CD4-positive, alpha-beta T cell treated with Interleukin-6 at 100 ng/mL for 8 hours (primary cell): ENCODE data around the gene NLRP6.

Experiments
- DNase-seq: peaks from one replicate; pipeline ENCODE4 v3.0.0-alpha.2; 2020; ENCODE audit warnings: mixed read lengths, low spot score

NLRP6 gene

GRCh38 chr11:256952-257737 lies 21.1 kb upstream of the NLRP6 start:
- DNase-seq: no peak

DNA sequence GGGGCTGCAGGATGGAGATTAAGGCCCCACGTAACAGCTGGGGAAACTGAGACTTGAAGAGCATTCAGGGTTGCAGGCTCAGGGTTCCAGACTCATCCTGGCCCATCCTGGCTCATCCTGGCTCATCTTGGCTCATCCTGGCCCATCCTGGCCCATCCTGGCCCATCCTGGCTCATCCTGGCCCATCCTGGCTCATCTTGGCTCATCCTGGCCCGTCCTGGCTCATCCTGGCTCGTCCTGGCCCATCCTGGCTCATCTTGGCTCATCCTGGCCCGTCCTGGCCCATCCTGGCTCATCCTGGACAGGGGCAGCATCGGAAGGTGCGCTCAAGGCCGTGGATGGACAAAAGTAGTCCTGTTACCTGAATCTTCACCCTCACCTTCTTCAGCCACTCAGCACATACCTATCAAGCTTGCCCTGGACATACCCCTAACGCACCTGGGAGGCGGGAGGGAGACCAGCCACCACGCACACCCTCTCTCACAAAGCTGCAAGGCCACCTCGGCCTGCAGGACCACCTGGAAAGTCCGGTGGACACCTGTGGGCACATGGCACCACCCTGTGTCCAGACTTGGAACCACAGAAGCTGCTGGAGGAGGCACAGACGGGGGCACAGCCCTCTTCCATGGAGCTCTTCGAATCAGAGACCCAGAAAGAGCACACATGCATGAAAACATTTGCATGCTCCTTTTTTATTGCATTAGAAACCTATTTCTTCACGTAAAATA lies 20.3 kb upstream of the NLRP6 start:
- DNase-seq: no peak

DNA sequence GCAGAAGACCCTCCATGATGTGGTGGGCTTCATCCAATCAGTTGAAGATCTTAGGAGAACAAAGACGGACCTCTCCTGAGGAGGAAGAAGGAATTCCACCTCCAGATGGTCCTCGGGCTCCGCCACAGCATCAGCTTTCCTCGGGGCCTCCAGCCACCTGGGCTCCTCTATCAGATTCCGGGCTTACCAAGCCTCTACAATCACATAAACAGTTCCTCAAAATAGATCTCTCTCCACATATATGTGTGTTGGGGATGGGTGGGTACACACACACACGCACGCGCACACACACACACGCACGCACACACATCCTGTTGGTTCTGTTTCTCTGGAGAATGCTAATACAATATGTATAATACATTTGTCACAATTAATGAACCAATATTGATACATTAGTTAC lies 18.8 kb upstream of the NLRP6 start:
- DNase-seq: no peak

GRCh38 chr11:261624-262023 lies 16.6 kb upstream of the NLRP6 start:
- no peak for DNase-seq

GRCh38 chr11:266676-267439 lies 11.3 kb upstream of the NLRP6 start:
- no peak for DNase-seq

- DNase-seq: peak; percentile 58
Measured at GRCh38 chr11:267491-267994, 10.7 kb upstream of the NLRP6 start.

DNA sequence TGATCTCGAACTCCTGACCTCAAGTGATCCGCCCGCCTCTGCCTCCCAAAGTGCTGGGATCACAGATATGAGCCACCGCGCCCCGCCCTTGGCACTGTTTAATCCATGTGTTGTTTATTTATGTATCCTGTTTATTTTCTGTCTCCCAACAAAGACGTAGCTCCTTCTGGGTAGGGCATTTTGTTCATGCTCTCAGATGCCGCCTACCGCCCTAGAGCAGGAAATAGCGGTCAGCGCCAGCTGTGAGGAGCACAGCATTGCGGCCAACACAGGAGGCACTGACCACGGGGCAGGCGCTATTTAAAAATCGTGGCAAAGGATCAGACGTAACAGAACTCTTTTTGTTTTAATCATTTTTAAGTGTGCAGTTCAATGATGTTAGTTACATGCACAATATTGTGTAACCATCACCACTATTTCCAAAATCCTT lies 9.5 kb upstream of the NLRP6 start:
- peak; percentile 53 for DNase-seq

DNA sequence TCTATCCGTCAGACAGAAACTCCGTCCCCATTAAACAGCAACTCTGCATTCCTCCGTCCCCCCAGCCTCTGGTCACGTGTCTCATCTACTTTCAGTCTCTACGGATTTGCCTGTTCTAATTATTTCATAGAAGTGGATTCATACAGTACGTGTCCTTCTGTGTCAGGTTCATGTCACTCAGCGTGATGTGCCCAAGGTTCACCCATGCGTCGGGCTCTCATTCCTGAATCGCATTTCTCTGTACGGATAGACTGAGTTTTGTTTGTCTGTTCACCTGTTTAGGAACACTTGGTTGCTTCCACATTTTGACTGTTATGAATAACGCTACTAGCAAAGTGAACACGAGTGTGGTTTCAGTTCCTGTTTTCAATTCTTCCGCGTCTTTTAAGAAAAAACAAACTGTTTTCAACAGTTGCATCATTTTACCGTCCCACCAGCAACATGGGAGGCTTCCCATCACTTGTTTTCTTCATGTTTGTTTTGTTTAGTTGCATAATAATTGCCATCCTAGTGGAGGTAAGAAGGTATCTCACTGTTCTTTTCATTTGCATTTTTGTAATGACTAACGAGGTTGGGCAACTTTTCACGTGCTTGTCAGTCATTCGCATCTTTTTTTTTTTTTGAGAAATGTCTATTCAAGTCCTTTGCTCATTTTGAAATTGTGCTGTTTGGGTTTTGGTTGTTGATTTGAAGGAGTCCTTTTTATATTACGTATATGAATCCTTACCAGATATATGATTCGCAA lies 8.9 kb upstream of the NLRP6 start:
- peak; percentile 67 for DNase-seq

GRCh38 chr11:270451-271318 lies 7.5 kb upstream of the NLRP6 start:
- no peak for DNase-seq

DNA sequence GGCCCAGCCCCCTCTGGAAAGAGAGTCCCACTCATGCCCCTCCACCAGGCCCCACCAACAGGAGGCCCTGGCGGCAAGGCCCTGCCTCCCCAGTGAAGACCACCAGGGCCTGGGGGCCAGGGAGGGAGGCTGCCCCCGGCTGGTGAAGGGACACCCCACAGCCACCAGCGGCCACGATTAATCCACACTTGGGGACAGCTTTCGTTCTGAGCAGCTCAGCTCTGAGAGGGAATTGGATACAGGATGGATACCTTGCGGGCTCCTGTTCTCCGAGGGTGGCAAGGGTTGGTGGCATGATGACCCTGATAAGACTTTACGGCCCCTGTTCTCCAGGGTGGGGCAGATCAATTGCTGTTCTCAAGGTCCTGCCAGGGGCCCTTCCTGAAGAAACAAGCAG lies 6.9 kb upstream of the NLRP6 start:
- no peak for DNase-seq

DNA sequence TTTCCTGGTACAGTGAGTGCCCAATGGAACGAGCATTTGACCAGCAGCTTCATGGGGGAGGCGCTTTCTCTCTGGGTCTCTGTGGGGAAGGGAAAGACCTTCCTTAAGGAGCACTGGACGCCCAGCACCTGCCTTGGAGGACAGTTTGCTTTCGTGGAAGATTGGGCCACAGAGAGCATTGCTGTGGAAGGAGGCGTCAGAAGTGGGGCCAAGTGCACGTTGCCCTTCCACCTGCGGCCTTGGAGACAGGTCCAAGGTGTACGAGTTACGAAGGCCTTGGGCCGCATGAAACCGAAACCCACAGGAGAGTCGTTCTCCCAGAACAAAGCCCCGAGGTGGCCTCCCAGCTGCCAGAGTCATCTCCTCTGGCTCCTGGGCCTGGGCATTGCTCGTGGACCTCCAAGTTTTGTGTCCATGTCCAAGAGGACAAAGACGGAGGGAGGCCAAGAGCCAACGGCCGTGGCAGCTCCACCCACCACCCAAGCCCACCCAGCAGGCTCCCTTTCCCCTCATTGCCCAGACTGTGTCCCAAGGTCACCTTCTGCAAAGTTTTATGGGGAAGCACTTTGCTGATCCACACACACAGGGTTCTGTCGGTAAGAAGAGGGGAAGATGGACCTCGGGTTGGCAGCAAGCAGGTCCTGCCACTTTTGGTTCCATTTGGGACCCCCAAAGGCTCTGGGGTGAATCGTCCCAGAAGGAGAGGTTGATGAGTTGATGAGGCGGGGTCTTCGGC lies 5.8 kb upstream of the NLRP6 start:
- no peak for DNase-seq

GRCh38 chr11:272931-273198 lies 5.3 kb upstream of the NLRP6 start:
- DNase-seq: no peak

DNA sequence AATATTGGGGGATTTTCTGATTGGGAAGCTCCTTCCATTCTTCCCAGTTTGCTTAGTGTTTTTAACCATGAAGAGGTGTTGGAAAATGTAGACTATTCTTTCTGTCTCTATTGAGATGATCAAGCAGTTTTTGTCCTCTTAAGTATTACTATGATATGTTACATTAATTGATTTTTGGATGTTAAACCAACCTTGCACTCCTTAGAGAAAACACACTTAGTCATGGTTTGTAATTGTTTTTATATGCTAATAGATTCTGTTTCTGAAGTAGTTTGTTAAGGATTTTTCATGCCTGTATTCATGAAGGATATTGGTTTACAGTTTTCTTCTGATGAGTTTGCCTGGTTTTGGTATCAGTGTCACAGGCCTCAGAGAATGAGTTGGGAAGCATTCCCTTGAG lies 2.0 kb upstream of the NLRP6 start:
- DNase-seq: no peak

DNA sequence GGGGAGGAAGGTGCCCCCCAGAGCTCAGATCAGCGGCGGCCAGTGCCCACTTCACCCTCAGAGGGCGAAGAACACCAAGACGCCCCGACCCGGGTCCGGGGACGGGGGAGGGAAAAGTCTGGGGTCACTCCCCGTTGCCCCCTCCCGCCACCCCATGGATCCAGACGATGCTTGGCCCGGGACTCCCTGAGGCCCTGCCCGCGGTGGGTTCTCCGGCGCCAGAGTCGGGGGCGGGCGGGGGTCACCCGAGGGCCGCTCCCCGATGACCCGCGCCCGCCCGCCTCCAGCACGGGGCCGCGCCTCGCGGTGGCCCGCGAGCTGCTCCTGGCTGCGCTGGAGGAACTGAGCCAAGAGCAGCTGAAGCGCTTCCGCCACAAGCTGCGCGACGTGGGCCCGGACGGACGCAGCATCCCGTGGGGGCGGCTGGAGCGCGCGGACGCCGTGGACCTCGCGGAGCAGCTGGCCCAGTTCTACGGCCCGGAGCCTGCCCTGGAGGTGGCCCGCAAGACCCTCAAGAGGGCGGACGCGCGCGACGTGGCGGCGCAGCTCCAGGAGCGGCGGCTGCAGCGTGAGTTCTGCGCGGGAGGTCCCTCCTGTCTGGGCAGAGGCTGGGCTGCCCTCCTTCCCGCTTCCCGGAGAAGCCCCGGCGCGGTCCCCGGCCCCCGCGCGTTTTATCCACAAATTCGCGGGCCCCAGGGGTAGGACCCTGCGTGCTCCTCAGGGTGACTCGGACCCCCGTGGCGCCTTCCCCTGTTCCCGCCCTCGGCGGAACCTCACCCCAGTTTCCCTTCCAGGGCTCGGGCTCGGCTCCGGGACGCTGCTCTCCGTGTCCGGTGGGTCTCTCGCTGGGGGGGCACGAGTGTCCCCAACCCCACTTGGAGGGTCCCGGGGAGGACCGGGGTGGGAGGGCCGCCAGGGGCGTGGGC lies 1.1 kb downstream of the NLRP6 start:
- DNase-seq: no peak

GRCh38 chr11:279966-280705 lies 1.9 kb downstream of the NLRP6 start:
- peak; percentile 41 for DNase-seq

- DNase-seq: no peak
Measured at GRCh38 chr11:280706-281485, 2.7 kb downstream of the NLRP6 start.

GRCh38 chr11:281486-282161 lies 3.4 kb downstream of the NLRP6 start:
- DNase-seq: no peak
